SKM-1 (cell line): ENCODE measurements around the gene ADARB2.

Experiments used
- DNase-seq: peaks from one replicate; lab custom pipeline; 2025; ENCODE audit not compliant: unreplicated experiment; lab: John Stamatoyannopoulos, UW

Gene ADARB2

DNA sequence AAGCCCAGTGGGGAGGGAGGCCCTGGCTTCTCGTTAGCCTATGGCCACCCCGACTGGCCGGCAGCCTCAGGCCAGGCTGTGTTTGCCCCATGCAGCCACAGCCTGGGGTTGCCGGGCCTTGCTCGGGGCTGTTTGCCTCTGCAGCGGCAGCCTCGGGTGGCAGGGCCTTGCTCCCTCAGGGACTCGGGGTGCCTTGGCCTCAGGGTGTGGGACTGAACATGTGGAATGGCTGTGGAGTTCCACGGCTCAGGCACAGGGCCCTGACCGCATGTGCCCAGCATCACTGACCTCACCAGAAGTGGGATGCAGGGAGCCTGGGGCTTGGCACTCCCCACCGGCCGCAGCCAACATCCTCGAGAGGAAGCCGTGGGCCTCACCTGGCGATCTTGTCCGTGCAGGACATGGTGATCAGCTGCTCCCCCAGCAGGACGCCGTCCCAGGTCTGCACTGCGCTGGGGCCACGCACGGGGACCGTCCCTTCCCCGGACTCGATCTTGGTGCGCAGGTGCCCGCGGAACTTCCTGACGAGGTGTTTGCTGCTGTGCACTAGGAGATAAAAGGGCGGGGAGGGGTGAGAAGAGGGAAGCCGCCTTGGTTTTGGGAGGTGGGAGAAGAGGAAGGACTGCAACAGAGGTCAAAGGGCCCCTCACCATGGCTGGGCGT, 520.6 kb downstream of the ADARB2 start:
- DNase-seq, result no peak

DNA sequence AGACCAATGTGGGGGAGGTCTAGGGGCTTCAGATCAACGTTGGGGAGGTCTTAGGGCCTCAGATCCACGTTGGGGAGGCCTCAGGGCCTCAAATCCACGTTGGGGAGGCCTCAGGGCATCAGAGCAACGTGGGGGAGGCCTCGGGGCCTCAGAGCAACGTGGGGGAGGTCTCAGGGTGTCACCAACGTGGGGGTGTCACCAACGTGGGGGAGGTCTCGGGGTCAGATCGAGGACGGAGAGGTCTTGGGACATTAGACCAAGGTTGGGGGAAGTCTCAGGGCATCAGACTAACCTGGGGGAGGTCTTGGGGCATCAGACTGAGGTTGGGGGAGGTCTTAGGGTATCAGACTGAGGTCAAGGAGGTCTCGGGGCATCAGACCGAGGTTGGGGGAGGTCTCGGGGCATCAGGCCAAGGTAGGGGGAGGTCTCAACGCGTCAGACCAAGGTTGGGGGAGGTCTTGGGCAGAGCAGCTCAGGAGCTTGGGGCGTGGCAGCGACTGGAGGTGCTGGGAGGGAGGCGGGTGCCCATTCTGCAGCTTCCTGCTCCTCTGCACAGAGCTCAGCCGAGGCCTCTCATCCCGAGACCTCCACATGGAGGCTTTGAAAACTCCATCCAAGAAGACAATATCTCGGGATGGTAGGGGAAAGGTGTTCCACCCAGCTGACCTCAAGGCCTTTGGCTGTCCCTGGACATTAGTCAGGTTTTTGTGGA, 521.3 kb downstream of the ADARB2 start:
- no peak for DNase-seq

DNA sequence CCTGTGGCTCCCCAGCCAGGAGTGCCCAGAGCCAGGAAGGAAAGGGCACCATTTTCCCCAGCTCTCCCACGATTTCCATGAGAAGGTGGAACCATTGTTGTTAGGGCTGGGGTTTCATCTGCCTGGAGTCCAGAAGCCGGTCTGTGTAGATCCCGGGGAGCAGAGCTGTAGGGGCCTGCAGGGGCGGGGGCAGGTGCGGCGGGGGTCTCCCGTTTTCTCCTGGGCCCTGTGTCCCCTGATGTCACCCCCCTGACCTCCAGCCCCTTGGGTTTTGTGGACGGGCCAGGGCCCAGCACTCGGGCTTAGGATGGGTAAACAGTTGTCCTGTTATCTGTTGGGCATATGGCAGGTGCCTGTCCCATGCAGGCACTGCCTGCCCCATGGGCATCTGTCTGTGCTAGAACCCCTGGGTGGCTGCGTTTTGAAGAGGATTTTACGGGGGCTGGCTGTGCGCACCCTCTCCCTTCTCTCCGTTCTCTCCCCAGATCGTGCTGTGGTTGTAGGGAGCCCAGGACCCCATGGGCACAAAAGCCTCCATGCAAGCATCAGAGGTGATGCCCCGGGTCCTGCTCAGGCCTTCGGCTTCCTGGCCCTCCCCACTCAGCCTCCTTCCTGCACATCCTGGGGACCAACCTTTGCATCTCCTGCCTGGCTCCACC, 522.3 kb downstream of the ADARB2 start:
- DNase-seq, result no peak

DNA sequence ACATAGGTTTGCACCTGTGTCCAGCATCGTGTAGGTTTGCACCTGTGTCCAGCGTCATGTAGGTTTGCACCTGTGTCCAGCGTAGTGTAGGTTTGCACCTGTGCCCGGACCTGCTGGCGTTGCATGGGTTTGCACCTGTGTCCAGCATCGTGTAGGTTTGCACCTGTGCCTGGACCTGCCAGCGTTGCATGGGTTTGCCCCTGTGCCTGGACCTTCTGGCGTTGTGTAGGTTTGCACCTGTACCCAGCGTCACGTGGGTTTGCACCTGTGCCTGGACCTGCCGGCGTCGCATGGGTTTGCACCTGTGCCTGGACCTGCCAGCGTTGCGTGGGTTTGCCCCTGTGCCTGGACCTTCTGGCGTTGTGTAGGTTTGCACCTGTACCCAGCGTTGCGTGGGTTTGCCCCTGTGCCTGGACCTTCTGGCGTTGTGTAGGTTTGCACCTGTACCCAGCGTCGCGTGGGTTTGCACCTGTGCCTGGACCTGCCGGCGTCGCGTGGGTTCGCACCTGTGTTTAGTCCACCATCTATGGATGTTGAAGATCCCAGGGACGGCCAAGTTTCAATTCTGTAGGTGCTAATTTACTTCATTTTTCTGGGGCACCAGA, 523.2 kb downstream of the ADARB2 start:
- no peak for DNase-seq

DNA sequence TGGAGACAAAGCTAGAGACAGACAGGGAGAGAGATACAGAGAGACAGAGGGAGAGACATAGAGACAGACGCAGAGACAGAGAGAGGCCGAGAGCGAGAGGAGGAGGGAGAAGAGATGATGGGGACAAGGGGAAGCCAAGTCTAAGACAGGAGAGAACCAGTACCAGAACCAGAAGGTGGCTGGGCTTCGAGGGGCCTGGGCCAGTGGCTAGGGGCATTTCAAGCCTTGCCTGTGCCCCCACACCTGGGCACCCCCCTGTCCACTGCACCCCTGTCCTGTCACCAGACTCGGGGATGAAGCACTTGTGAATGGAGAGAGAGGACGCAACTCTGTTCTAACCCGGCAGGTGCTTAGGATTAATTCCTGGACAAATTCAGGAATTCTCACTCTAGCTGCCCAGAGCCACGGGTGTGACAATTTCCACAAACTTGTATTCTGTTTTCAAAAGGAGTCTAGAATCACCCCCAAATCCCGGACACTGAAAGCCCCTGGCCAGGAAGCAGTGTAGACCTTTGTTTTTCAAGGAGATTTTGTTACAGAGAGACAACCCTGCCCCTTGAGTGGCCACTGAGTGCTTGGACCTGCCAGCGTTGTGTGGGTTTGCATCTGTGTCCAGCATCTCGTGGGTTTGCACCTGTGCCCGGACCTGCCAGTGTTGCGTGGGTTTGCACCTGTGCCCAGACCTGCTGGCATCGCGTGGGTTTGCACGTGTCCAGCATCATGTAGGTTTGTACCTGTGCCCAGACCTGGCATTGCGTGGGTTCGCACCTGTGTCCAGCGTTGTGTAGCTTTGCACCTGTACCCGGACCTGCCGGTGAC, 523.9 kb downstream of the ADARB2 start:
- no peak for DNase-seq

DNA sequence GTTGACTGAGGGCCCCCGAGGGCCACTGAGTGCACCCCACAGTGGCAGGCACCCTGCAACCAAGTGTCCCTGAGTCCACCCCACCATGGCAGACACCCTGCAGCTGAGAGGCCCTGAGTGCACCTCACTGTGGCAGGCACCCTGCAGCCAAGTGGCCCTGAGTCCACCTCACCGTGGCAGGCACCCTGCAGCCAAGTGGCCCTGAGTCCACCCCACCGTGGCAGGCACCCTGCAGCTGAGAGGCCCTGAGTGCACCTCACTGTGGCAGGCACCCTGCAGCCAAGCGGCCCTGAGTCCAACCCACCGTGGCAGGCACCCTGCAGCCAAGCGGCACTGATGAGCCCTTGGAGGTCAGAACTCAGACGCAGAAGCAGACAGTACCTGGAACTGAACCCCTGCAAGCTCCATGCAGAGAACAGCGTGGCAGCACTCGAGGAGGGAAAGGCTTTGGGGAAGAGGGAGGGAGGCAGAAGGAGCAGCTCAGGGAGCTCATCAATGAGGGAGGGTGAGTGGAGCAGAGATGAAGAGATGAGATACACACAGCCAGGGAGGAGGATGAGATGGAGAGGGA, 524.7 kb downstream of the ADARB2 start:
- no peak for DNase-seq

DNA sequence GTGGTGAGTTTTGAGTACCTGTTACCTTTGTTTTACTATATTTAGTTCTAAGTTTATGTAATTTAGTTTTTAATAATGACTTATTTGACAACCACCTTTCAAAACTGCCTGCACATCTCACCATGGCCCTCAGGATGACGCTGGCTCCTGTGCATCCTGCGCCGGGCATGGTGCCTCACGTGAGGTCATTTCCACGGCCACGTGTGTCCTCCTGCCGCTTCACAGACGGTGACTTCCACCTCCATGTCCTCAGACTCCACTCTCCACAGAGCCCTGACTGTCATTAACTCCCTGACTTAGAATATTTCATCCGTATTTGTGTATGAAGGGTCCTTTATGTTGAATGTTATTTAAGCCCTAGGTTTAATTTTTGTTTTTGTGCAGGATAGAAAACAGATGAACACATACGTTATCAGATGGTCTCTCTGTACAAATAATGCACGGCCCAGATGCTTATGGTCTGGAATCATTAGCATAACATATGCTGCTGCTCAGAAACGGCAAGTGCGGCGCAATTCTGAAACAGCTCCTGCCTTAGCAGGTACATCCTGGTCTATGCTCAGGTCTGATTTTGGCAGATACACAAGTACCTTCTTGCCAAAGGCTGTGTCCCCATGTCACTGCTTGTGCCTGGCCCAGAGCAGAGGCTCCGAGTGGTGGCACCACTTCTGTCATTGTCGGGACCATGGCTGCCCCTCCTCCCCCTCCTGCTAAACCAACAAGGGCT, 525.3 kb downstream of the ADARB2 start:
- DNase-seq, result no peak

DNA sequence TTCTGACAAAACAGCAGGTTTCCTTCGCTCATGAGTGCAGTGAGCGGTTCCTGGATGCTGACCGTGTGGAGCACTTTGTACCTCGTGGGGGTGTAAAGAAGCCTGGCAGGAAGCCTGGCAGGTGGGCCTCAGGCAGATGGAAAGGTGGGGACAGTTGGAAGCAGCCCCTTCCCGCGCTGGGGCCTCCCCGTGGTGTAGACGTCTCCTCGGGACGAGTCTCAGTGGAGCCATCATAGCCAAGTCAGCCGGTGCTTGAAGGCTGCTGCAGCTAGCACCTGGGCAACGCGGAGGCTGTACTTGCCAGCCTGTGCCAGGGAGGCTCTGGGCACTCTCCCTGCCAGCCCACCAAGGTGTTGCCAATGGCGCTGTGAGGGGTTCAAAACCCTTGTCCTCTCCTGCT, 526.7 kb downstream of the ADARB2 start:
- DNase-seq, result no peak

DNA sequence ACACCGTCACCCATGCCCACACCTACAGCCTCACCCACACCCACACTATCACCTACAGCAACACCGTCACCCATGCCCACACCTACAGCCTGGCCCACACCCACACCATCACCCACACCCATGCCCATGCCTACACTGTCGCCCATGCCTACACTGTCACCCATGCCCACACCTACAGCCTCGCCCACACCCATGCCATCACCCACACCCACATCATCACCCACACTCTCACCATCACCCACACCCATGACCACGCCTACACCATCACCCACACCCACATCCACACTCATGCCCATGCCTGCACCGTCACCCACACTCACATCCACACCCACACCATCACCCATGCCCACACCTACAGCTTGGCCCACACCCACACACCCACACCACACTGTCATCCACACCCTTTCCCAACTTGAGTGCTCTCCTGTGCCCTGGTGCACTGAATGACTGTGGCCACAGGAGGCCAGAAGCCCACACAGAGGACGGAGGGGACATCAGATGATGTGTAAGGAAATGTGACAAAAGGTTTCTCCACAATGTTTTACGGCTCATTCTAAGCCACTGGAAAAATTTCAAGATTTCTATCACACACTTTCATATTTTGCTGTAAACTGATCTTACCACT, 527.9 kb downstream of the ADARB2 start:
- no peak for DNase-seq

DNA sequence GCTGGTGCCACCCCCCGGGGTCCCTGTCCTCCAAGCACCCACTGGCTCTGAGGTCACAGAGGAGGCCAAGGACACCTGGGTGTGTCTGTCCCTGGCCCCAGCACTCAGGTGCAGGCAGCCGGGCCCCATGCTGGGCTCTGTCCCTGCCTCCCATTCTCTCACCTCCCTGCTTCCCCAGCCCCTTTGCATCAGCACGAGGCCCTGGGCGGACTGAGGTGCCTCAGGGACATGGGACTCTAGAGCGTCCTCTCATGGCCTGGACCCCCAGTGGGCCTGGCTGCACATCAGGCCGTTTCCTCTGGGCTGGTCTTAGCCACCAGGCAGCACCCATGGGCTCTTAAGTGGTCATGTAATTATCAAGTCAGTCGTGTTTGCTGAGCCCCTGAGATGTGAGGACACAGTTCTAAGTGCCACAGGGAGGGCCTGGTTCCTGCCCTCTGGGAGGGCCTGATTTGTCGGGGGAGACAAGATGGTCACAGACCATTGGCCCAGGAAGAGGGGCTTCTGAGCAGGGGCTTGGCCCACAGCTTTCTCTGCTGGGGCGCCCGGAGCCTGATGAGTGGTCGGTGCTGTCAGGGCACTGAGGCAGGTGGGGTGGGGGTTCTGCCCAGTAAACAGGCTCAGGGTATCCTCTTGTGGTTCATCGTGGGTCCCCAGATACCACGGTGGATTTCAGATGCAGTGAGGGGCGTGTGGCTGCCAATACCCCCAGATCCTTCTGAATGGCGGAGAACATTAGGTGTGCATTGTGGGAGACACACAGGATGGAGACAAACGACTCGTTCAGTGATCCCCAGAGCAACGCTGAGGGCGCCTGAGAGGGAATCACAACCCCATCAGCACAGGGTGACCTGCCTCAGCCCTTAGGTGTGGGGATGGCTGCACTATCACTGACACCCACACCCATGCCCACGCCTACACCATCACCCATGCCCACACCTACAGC, 528.7 kb downstream of the ADARB2 start:
- DNase-seq, result no peak

DNA sequence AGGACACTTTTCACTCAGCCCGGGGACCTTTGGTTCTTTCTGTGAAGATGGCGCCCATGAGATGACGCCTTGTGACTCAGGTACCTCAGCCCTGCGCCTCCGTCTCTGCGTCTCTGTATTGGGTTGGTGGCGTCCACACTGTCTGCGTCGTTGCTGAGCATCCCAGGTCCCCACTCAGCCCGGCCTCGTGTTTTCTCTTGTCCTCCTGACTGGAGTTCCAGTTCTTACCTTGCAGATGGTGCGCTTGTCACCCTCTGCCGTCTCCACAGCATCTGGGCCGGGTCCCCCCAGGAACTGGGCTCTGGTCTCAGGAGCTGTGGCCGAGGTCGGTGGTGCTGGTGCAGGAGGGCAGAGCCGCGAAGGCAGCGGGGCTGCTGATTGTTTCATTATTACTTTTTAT, 530.7 kb downstream of the ADARB2 start:
- DNase-seq, result no peak

DNA sequence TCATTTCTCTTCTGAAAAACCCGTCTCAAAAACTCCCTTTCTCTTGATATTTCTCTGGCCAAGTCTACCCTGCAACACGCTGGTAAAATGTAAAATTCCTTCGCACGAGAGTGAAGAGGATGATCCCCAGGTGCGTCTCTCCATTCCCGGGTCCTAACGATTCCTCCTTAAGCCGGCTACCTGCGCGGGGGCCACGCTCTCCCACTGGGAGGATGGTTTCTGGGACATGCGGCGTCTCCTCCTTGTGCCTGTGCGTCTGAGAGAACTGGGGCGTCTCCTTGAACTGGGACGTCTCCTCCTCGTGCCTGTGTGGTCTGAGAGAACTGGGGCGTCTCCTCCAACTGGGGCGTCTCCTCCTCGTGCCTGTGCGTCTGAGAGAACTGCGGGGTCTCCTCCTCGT, 531.2 kb downstream of the ADARB2 start:
- DNase-seq, result no peak

DNA sequence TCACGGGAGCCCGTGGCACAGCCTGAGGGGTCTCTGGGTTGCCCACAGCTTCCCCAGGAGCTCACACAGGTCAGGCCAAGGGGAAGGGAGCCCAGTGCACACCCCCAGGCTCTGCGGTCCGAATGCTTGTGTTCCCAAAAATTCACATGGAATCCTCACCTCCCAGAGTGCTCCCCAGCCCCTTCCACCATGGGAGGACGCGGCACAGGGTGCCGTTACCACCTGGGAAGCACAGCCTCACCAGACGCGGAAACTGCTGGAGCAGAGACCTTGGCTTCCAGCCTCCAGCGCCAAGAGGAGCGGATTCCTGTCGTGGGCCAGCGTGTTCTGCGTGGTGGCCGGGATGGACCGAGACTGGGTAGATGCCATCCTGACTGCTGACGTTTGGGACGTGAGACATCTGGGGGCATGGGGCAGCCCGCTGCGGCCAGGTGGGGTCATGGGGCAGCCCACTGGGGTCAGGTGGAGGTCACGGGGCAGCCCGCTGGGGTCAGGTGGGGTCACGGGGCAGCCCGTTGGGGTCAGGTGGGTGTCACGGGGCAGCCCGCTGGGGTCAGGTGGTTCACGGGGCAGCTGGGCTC, 531.8 kb downstream of the ADARB2 start:
- no peak for DNase-seq

DNA sequence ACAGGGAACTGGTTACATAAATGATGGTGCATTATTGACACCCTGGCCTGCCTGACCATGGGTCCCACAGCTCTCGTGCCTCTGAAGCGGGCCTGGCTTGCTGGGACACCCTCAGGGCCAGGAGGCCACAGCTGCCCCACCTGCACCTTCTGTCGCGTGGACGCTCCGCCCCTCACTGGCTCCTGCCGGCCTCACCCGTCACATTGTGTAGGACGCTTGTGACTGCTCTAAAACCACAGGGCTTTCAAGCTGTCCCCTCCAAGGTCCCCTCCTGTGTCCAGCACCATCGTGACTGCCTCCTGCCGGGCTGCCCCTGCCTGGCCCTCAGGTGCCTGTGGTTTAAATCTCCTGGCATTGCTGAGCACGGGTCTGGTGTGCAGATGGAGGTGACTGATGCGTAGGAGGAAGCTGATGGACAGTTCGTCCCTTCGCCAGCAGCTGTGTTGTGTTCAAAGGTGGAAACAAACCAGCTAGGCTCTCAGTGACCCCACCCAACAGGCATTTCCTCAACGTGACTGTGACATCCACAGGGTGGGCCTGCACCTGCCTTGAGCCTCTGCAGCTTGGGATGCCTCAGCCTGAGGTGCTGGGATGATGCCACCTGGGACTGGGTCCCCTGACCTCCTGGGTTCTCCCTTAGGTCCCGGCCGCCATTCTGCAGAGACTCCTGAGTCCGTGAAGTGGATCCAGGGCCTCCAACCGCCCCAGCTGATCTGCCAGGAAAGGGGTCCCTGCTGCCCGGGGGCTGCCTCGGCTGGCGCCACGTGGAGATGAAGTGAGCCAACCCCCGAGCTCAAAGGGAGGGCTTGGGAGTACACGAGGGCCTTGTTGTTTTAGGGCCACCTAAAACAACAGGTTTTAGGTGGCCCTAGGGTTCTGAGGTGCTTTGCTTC, 532.6 kb downstream of the ADARB2 start:
- no peak for DNase-seq

DNA sequence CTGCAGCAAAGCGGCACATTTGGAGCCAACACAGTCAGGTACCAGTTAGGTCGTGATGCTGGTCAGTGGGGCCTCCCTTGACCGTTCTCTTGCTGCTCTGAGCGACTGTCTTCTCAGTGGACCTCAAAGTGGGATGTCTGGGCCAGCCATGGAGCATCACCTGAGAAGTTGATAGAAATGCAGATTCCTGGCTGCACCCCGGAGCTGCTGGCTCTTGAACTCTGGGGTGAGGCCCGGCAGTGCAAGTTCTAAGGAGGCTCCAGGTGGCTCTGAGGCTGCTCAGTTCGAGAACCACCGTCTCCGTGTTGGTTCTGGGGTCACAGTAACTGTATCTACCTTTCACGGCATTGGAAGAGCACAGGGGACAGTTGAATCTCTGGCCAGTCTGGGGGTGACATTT, 533.6 kb downstream of the ADARB2 start:
- no peak for DNase-seq

DNA sequence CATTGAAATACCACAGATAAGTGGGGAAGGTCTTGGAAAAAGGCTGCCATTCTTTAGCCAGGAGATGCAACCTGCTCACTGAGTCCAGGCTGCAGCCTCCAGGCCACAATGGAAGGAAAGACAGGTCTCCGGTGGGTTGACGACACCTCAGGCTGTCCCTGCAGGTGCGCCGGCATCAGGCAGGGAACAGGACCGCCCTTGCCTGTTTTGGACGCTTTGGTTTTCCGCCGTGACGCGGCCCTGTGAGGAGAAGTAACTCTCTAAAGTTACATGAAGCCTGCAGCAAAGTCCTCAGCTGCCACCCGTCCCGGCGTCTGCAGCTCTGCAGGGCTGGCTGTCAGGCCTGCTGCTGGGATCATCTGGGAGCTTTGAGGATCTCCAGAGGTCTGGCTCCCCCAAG, 534.1 kb downstream of the ADARB2 start:
- no peak for DNase-seq

DNA sequence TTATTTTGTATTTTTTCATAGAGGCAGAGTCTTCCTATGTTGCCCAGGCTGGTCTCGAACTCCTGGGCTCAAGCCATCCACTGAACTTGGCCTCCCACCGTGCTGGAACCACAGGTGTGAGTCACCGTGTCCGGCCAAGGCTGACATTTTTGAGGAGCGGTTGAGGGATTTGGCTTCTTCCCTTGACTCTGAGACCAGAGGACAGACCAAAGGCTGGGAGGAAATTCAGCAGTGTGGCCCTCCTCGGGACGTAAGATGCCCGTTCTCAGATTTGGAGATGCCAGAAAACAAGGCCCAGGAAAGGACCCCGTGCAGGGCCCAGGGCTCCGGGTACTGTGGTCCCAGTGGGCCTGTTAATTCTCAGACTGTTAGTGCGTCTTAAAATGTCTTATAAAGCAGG, 535.0 kb downstream of the ADARB2 start:
- DNase-seq, result no peak
